ENCODE data around the gene MYBPH. TPM values are rescaled to one million over a fixed set of nuclear protein-coding genes. Genes with fewer than 3 reads are reported as not detected.

The MYBPH gene
- total RNA-seq, 6 experiments from 2014 or later: 0.12 TPM; not detected in 5

- H3K36me3 ChIP-seq: no peaks in the 10 kb centered on the region
- no peak overlapping the region for H3K4me3 ChIP-seq
- TF ChIP-seq POLR2A (IDR thresholded peaks at IDR 0.05) (no peak), CTCF (IDR thresholded peaks at IDR 0.05) (no peak)
- DNase-seq: peak in 1 of 3 donors; percentile 36
- no peak for ATAC-seq
- 100% methylated on average over 1 of the region's 6 CpGs for WGBS (ENCODE audit: insufficient coverage, low coverage, low lambda C conversion rate, missing lambda C conversion rate)
- H3K9me3 ChIP-seq: no peaks in the 10 kb centered on the region
- H3K27me3 ChIP-seq: no peaks in the 10 kb centered on the region
- intact Hi-C loops (cut with DNase I): no loop called here
- peak overlapping the region in 2 of 3 donors; percentile 29 to 72 for H3K27ac ChIP-seq
- H3K4me1 ChIP-seq: peaks cover 0 to 23% (median 2%) of the 10 kb centered on the region in 4 donors
These were observed 23.8 kb upstream of the MYBPH start for GRCh38 chr1:203199481-203199815.

DNA sequence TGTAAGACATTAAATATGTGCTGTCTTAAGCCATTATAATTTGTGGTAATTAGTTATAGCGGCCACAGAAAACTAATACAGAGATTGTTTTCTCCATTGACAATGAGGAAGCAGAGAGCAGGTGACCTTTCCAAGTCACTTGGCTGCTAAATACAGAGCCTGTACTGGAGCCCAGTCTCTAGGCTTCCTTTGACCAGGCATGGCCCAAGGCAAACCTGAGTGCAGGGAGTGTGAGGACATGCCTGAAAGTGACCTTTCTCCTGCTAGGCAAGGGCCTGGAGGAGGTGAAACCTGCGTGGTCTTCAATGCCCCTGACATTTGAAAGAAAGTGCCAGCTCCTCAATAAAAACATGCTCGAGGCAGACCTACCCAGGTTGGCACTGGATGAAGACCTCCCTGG is 23.4 kb upstream of the MYBPH start:
- TF ChIP-seq POLR2A (IDR thresholded peaks at IDR 0.05) (no peak), CTCF (IDR thresholded peaks at IDR 0.05) (no peak)
- H3K27ac ChIP-seq: peak overlapping the region in 1 of 3 donors; percentile 72
- intact Hi-C loops (cut with DNase I): no loop called here
- no peaks in the 10 kb centered on the region for H3K27me3 ChIP-seq
- 59% methylated on average over 3 of the region's 3 CpGs for WGBS (ENCODE audit: insufficient coverage, low coverage, low lambda C conversion rate, missing lambda C conversion rate)
- no peaks in the 10 kb centered on the region for H3K9me3 ChIP-seq
- no peaks in the 10 kb centered on the region for H3K36me3 ChIP-seq
- peaks cover 0 to 23% (median 2%) of the 10 kb centered on the region in 4 donors for H3K4me1 ChIP-seq
- no peak overlapping the region for H3K4me3 ChIP-seq
- ATAC-seq: peak; percentile 22 to 75 (median 34)
- peak in 1 of 3 donors; percentile 72 for DNase-seq

DNA sequence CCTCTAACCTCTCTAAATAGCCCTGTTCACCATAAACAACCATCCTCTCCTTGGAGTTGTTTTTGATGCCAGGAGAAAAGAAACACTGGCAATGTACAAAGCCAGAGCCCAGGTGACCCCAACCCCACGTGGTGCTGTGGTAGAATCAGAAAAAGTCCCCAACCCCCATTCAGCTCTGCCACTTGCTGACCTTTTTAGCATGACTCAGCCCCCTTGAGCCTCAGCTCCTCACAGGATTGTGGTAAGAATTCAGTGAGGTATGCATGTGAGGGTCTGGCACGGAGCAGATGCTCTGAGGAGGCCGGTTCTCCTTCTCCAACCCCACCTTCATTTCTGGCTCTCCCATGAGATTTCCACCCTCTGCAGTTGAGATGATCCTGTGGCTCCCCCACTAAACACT is 22.0 kb upstream of the MYBPH start:
- Histone ChIP-seq H3K27ac (no peak overlapping the region), H3K4me1 (peaks cover 0 to 23% (median 2%) of the 10 kb centered on the region in 4 donors), H3K9me3 (no peaks in the 10 kb centered on the region), H3K27me3 (no peaks in the 10 kb centered on the region), H3K36me3 (no peaks in the 10 kb centered on the region), H3K4me3 (no peak overlapping the region)
- no peak for TF ChIP-seq CTCF (IDR thresholded peaks at IDR 0.05)
- no peak for TF ChIP-seq POLR2A (IDR thresholded peaks at IDR 0.05)
- DNase-seq (no peak), ATAC-seq (no peak)
- intact Hi-C loops (cut with DNase I): no loop called here
- WGBS (ENCODE audit: insufficient coverage, low coverage, low lambda C conversion rate, missing lambda C conversion rate): 10% methylated on average over 1 of the region's 3 CpGs

DNA sequence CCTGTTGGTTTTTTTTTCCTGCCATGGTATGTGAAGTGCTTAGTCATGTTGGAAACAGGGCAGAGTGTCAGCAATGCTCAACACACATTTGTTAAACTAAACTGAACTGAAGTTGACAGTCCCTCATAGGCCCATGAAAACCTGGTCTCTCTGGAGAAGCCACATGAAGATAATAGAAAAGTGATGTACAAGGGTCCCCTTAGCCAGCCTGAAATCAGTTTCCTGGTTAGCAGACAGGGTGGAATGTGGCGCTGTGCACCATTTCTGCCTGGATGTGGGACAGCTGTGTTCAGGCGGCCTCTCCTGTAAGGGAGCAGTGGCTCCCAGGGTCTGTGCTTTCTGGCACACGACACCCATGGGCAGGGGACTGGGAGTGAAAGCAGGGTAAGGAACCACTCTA is 20.7 kb upstream of the MYBPH start:
- intact Hi-C loops (cut with DNase I): no loop called here
- H3K9me3 ChIP-seq: no peaks in the 10 kb centered on the region
- peaks cover 0 to 23% (median 2%) of the 10 kb centered on the region in 4 donors for H3K4me1 ChIP-seq
- peak in 1 of 3 donors; percentile 33 for DNase-seq
- ATAC-seq: no peak
- no peak overlapping the region for H3K27ac ChIP-seq
- H3K27me3 ChIP-seq: no peaks in the 10 kb centered on the region
- WGBS (ENCODE audit: insufficient coverage, low coverage, low lambda C conversion rate, missing lambda C conversion rate): no CpG with 5 or more reads among the region's 3 CpGs
- H3K36me3 ChIP-seq: no peaks in the 10 kb centered on the region
- no peak overlapping the region for H3K4me3 ChIP-seq
- TF ChIP-seq POLR2A (IDR thresholded peaks at IDR 0.05) (no peak), CTCF (IDR thresholded peaks at IDR 0.05) (no peak)

GRCh38 chr1:203190949-203191348 is 15.3 kb upstream of the MYBPH start:
- ATAC-seq (no peak), DNase-seq (no peak)
- intact Hi-C loops (cut with DNase I): no loop called here
- H3K27me3 ChIP-seq: no peaks in the 10 kb centered on the region
- 90% methylated on average over 2 of the region's 2 CpGs for WGBS (ENCODE audit: insufficient coverage, low coverage, low lambda C conversion rate, missing lambda C conversion rate)
- H3K4me1 ChIP-seq: no peaks in the 10 kb centered on the region
- H3K9me3 ChIP-seq: no peaks in the 10 kb centered on the region
- TF ChIP-seq CTCF (IDR thresholded peaks at IDR 0.05): no peak
- TF ChIP-seq POLR2A (IDR thresholded peaks at IDR 0.05): no peak
- no peak overlapping the region for H3K4me3 ChIP-seq
- no peaks in the 10 kb centered on the region for H3K36me3 ChIP-seq
- no peak overlapping the region for H3K27ac ChIP-seq

All from right lobe of liver (tissue), 6 donors.